Mesodermal cell (in vitro differentiated cells): ENCODE results near the gene GAPVD1.
A peak's percentile ranks its signal among the peaks of the same experiment; 100 is the strongest.
"Not testable (repeated sequence)": the region's sequence is repeated elsewhere in the genome, so short reads cannot be mapped to it uniquely, and the experiment has no call there.

ENCODE experiments used
- H3K27ac ChIP-seq: 2 replicates; pipeline ENCODE4 v1.7.0; 2013; ENCODE audit warnings: mild to moderate bottlenecking, low read depth, low read length, moderate library complexity; ENCODE audit not compliant: severe bottlenecking
- H3K36me3 ChIP-seq: 2 replicates; pipeline ENCODE4 v1.7.1; 2013; ENCODE audit warnings: mild to moderate bottlenecking, low read length, moderate library complexity; ENCODE audit not compliant: control insufficient read depth, insufficient read depth
- H3K4me1 ChIP-seq: one replicate; pipeline ENCODE4 v1.7.1; 2013; ENCODE audit warnings: mild to moderate bottlenecking, low read length; ENCODE audit not compliant: insufficient read depth, control insufficient read depth, poor library complexity, severe bottlenecking
- H3K4me3 ChIP-seq: 2 replicates; pipeline ENCODE4 v1.7.0; 2013; ENCODE audit warnings: low read length, control low read depth, mild to moderate bottlenecking; ENCODE audit not compliant: insufficient read depth, poor library complexity, severe bottlenecking; ENCODE audit errors: extremely low read depth
- H3K9me3 ChIP-seq: 2 replicates; pipeline ENCODE4 v1.7.1; 2013; ENCODE audit warnings: mild to moderate bottlenecking, low read length, moderate library complexity; ENCODE audit not compliant: control insufficient read depth
- WGBS, 2 experiments: methylation state at CpG; one replicate each; pipeline ENCODE4 v1.1.5; 2013; ENCODE audit warnings: missing lambda C conversion rate in 2 of 2; ENCODE audit not compliant: insufficient coverage in 2 of 2; 5-methylcytosine and 5-hydroxymethylcytosine counted together

GAPVD1 gene

DNA sequence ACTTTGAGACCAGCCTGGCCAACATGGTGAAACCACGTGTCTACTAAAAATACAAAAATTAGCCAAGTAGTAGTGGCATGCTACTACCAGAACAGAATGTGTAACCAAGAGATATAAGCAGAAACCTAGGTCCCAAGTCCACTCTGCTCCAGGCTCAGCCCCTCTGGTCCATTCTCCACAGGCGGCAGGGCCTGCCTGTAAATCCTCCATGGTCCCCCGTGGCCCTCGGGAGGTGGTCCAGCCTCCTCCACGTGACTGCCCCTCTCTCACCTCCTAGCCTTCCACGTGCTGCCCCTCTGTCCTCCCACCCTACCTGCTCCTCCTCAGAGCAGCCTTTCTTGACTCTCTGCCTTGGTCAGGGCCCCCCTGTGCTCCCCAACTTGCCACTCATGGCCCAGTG lies 127.4 kb downstream of the GAPVD1 start:
- no peak overlapping the region for H3K4me3 ChIP-seq
- no peak overlapping the region for H3K27ac ChIP-seq
- H3K36me3 ChIP-seq, result no peaks in the 10 kb centered on the region
- no peaks in the 10 kb centered on the region for H3K9me3 ChIP-seq
- WGBS, 2 experiments, result 71 to 72% methylated on average over 6 of the region's 6 CpGs
- no peaks in the 10 kb centered on the region for H3K4me1 ChIP-seq

DNA sequence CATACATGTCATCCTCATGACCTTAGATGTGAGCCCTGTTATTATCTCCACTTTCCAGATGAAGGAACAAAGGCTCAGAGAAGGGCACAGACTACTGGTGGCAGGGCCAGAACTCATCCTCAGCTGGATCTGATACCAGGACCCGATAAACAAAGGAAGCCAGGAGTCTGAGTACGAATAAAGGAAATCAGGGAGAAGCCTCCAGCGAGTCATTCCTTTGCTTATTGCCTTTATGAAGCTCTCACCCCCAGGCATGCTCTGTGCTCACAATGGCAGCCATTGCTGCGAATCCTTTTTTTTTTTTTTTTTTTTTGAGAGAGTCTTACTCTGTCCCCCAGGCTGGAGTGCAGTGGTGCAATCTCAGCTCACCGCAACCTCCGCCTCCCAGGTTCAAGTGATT lies 130.1 kb downstream of the GAPVD1 start:
- 83 to 89% methylated on average over 3 of the region's 6 CpGs for WGBS, 2 experiments

DNA sequence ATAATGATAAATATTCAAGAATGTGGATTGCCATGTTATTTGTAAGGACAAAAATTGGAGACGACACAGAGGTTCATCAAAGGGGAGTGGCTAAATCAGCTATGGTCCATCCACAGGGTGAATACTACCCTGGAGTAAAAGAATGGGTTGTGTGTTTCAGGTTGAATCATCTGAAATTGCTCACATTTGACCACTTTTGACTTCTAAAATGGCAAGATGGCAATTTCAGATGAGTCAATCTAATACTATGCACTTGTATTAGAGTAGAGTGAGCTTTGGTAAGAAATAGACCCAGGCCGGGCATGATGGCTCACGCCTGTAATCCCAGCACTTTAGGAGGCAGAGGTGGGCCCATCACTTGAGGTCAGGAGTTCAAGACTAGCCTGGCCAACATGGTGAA lies 131.8 kb downstream of the GAPVD1 start:
- Histone ChIP-seq H3K9me3 (no peaks in the 10 kb centered on the region), H3K4me1 (no peaks in the 10 kb centered on the region), H3K36me3 (no peaks in the 10 kb centered on the region), H3K4me3 (no peak overlapping the region), H3K27ac (no peak overlapping the region)
- WGBS, 2 experiments, result 86 to 97% methylated on average over 1 to 3 of the region's 3 CpGs

More for the DNA sequence above, 130.1 kb downstream of the GAPVD1 start:
- H3K27ac ChIP-seq, result no peak overlapping the region
- H3K9me3 ChIP-seq, result no peaks in the 10 kb centered on the region
- no peak overlapping the region for H3K4me3 ChIP-seq
- H3K36me3 ChIP-seq, result no peaks in the 10 kb centered on the region
- no peaks in the 10 kb centered on the region for H3K4me1 ChIP-seq

DNA sequence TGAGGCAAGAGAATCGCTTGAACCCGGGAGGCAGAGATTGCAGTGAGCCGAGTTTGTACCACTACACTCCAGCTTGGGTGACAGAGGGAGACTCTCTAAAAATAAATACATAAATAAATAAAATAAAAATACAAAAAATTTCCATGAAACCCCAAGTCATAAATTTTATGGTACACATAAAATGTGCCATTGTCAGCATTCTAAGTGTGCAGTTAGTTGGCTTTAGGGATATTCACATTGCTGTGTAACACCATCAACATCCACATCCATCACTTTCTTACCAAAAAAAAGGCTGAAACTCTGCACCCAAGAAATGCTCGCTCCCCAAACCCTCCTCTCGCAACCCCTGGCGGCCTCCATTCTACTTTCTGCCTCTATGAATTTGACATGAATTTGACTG lies 135.2 kb downstream of the GAPVD1 start:
- Histone ChIP-seq H3K9me3 (no peaks in the 10 kb centered on the region), H3K4me3 (no peak overlapping the region), H3K4me1 (no peaks in the 10 kb centered on the region), H3K27ac (no peak overlapping the region), H3K36me3 (no peaks in the 10 kb centered on the region)
- WGBS, 2 experiments, result 97 to 100% methylated on average over 5 of the region's 6 CpGs

DNA sequence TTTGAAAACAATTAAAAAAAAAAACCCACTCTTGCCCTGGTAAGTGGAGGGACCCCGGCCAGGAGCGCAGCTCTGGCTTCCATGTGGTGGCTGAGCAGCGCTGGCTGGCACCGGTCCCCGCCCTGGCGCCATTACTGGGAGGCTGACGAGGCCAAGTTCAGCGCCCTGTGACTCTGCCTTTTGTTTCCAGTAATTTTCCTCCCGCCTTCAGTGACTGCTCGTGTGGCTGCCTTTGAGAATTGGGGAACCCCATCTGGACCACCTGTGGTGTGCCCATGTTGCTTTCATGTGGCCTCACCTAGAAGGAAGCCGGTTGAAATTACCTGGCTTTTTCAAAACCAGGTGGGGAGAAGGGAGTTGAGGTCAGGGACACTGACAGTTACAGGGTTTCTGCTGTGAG lies 136.1 kb downstream of the GAPVD1 start:
- no peaks in the 10 kb centered on the region for H3K9me3 ChIP-seq
- 90 to 91% methylated on average over 11 of the region's 11 CpGs for WGBS, 2 experiments
- H3K4me3 ChIP-seq, result no peak overlapping the region
- H3K4me1 ChIP-seq, result no peaks in the 10 kb centered on the region
- no peaks in the 10 kb centered on the region for H3K36me3 ChIP-seq
- H3K27ac ChIP-seq, result no peak overlapping the region

DNA sequence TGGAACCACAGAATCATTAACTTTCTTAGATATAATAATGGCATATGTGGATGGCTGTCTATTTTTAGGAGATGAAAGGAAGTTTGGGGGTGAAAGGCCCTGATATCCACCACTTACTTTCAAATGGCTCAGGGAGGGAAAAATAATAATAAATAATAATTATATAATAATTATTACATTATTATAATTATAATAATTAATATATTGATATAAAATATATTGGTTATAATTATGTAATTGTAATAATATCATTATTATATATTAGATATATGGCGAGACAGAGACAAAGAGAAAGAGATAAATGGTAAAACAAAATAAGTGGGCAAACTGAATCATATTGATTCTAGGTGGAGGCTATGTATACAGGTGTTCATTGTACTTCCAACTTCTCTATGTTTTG lies 136.6 kb downstream of the GAPVD1 start:
- no peaks in the 10 kb centered on the region for H3K36me3 ChIP-seq
- H3K4me1 ChIP-seq, result no peaks in the 10 kb centered on the region
- H3K9me3 ChIP-seq, result no peaks in the 10 kb centered on the region
- no peak overlapping the region for H3K4me3 ChIP-seq
- WGBS, 2 experiments, result no CpG with 5 or more reads among the region's 1 CpG
- no peak overlapping the region for H3K27ac ChIP-seq

DNA sequence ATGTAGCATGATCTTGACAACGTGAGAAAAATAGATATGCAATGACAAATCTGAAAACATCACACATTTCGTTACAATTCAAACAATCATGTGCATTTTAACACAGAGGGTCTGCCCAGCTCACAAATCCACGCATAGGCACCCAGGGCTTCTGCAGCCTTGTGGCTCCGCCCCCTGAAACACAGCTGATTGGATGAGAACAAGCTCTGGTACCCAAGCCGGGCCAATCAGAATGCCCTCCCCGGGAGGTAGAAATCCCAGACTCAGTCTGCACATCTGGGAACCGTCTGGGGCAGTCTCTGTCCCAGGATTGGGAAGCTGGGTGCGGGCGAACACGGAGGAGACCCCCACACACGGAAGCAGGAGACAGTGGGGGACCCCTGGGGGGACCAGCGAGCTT lies 137.5 kb downstream of the GAPVD1 start:
- WGBS, 2 experiments, result 93 to 98% methylated on average over 11 to 12 of the region's 12 CpGs
- H3K4me3 ChIP-seq, result no peak overlapping the region
- H3K36me3 ChIP-seq, result no peaks in the 10 kb centered on the region
- no peak overlapping the region for H3K27ac ChIP-seq
- no peaks in the 10 kb centered on the region for H3K9me3 ChIP-seq
- no peaks in the 10 kb centered on the region for H3K4me1 ChIP-seq

DNA sequence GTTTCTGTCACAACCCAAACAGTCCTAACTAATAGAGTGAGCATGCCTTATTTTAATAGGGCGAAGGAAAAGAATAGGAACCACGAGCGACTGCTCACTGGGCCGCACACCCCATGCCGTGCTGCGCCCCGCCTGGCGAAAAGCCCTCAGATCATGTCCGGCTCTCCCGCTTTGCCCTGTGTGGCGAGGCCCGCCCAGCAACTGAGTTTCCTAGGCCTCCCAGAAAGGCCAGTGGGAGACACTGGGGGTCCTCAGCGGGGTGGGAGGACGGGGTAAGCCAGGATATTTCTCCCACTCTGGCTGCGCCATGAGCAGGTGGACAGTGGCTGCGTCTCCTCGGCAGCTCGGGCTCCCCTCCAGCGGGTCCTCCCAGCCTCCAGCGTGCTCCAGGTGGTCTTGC lies 138.0 kb downstream of the GAPVD1 start:
- WGBS, 2 experiments, result 92 to 95% methylated on average over 18 to 20 of the region's 20 CpGs

DNA sequence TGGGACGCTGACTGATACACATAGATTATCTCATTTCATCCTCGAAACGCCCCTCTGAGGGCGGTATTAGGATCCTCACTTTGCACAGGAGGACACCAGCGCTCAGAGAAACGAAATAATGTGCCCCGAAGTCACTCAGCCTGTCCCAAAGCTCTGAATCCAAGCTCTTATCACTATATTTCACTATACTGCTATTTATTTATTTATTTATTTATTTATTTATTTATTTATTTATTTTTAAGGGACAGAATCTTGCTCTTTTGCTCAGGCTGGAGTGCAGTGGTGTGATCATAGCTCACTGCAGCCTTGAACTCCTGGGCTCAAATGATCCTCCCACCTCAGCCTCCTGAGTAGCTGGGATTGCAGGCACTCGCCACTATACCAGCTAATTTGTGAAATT lies 138.6 kb downstream of the GAPVD1 start:
- WGBS, 2 experiments, result 94 to 97% methylated on average over 2 to 8 of the region's 8 CpGs
- not testable (repeated sequence) for H3K36me3 ChIP-seq, H3K27ac ChIP-seq, H3K4me3 ChIP-seq, H3K9me3 ChIP-seq, H3K4me1 ChIP-seq

More for the DNA sequence above, 138.0 kb downstream of the GAPVD1 start:
- H3K36me3 ChIP-seq, result no peaks in the 10 kb centered on the region
- H3K4me3 ChIP-seq, result no peak overlapping the region
- no peaks in the 10 kb centered on the region for H3K9me3 ChIP-seq
- H3K4me1 ChIP-seq, result no peaks in the 10 kb centered on the region
- H3K27ac ChIP-seq, result no peak overlapping the region

DNA sequence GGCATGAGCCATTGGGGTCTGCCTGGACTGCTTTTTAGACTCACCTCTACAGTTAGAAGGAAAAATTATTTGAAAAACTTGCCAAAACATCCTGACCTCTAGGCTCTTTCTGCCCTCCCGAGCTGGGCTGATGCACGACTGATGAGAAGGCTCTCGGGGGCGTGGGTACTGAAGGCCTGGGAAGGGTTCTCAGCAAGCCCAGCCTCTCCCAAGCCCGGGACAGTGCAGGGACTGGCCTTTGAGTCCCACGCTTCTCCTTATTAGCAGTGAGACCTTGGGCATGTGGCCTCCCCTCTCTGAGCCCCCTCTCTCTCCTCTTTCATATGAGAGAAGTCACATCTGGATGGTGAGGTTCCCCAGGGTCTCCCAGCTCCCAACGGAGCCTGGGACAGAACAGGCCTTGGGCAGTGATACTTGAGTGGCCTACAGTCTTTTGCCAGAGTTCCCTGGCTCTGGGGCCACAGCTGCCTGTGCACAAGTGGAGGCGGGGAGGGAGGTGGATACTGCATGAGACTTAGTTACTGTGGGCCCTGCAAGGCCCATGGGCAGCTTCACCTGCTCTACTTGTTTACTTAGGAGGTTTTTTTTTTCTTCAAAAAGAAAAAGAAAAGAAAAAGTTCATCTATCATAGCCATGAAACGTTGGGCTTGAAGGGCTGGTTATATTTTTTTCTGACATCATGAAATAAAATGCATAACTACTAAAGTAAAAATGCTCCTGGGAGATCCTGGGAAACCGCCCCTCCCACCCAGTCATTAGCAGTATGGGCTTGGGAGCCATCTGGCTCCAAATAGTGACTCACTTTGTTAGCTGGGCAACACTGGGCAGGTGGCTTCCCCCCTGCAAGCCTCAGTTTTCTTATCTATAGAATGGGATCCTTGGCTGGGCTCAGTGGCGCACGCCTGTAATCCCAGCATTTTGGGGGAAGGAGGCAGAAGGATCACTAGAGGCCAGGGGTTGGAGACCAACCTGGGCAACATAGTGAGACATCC lies 139.4 kb downstream of the GAPVD1 start:
- 82 to 83% methylated on average over 7 to 8 of the region's 12 CpGs for WGBS, 2 experiments
- H3K36me3 ChIP-seq, result no peaks in the 10 kb centered on the region
- H3K27ac ChIP-seq, result peak overlapping the region; percentile 10
- peaks cover 5% of the 10 kb centered on the region for H3K4me1 ChIP-seq
- H3K9me3 ChIP-seq, result no peaks in the 10 kb centered on the region
- no peak overlapping the region for H3K4me3 ChIP-seq

DNA sequence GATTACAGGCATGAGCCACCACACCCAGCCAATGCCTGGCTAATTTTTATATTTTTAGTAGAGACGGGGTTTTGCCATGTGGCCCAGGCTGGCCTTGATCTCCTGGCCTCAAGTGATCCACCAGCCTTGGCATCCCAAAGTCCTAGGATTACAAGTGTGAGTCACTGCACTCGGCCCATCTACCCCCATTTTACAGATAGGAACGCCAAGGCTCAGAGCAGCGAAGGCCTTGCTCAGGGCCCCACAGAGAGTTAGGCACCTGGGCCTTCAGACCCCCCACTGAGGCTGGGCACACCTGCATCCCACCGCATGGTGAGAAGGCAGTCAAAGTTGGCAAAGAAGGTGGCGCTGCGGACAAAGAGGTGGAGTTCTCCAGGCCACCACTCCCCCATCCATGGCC lies 143.1 kb downstream of the GAPVD1 start:
- no peaks in the 10 kb centered on the region for H3K36me3 ChIP-seq
- no peak overlapping the region for H3K27ac ChIP-seq
- no peaks in the 10 kb centered on the region for H3K9me3 ChIP-seq
- 87 to 100% methylated on average over 1 to 5 of the region's 7 CpGs for WGBS, 2 experiments
- no peak overlapping the region for H3K4me3 ChIP-seq
- peaks cover 13% of the 10 kb centered on the region for H3K4me1 ChIP-seq
